GM18873 (cell line): Measurements from ENCODE around the gene ITGA11.

Experiments used
- ATAC-seq: cut with Tn5 transposase; IDR thresholded peaks from one replicate; pipeline ENCODE4 v1.9.1; 2021; ENCODE audit warnings: mild to moderate bottlenecking, moderate library complexity, moderate number of reproducible peaks; ENCODE audit not compliant: unreplicated experiment, low FRiP score

Gene ITGA11

GRCh38 chr15:68278595-68279405 lies 153.2 kb downstream of the ITGA11 start:
- ATAC-seq, result peak; percentile 2

GRCh38 chr15:68278345-68278594 lies 153.7 kb downstream of the ITGA11 start:
- ATAC-seq, result no peak

GRCh38 chr15:68277603-68278344 lies 154.2 kb downstream of the ITGA11 start, which contains the start of gene FEM1B:
TSS of gene FEM1B (plus strand) at chr15:68277745. CDS start at chr15:68278418, 673 bp downstream.
- peak; percentile 56 for ATAC-seq

- ATAC-seq, result no peak
Observed at GRCh38 chr15:68277131-68277602, 154.8 kb downstream of the ITGA11 start.

- no peak for ATAC-seq
Observed at GRCh38 chr15:68276668-68277067, 155.3 kb downstream of the ITGA11 start.

GRCh38 chr15:68275165-68275746 lies 156.7 kb downstream of the ITGA11 start:
- ATAC-seq, result no peak

GRCh38 chr15:68274201-68274848 lies 157.6 kb downstream of the ITGA11 start:
- ATAC-seq, result no peak

- no peak for ATAC-seq
Observed at GRCh38 chr15:68272721-68273271, 159.2 kb downstream of the ITGA11 start.

GRCh38 chr15:68271854-68272471 lies 160.0 kb downstream of the ITGA11 start:
- ATAC-seq, result no peak

GRCh38 chr15:68268405-68268804 lies 163.6 kb downstream of the ITGA11 start:
- ATAC-seq, result no peak

- ATAC-seq, result no peak
Observed at GRCh38 chr15:68265674-68266073, 166.3 kb downstream of the ITGA11 start.

- ATAC-seq, result no peak
Observed at GRCh38 chr15:68265081-68265480, 166.9 kb downstream of the ITGA11 start.

GRCh38 chr15:68264282-68264681 lies 167.7 kb downstream of the ITGA11 start:
- no peak for ATAC-seq

- ATAC-seq, result no peak
Observed at GRCh38 chr15:68262514-68263356, 169.2 kb downstream of the ITGA11 start.

GRCh38 chr15:68261980-68262379 lies 170.0 kb downstream of the ITGA11 start:
- ATAC-seq, result no peak

GRCh38 chr15:68261241-68261640 lies 170.7 kb downstream of the ITGA11 start:
- no peak for ATAC-seq

- ATAC-seq, result no peak
Observed at GRCh38 chr15:68259883-68260282, 172.1 kb downstream of the ITGA11 start.

- no peak for ATAC-seq
Observed at GRCh38 chr15:68258692-68259091, 173.3 kb downstream of the ITGA11 start.
